ENCODE data around the gene MMRN2.

DNA sequence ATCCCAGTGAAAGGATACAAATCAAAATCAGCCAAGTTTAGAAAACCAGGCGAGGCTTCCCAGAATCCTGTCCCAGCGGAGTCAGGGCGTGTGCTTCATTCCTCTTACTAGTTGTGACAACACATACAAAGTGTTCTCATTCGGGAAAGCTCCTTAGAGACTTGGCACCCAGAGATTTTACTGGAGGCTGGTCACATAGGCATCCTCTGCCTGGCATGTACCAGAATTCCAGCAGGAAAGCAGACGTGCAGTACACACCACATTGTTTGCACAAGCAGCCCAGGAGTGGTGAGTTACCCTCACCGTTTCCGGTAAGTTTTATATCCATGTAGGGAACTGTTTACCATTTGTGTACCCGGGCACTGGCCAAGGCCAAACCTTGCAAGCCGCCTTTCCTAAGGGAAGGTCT lies 34.9 kb downstream of the MMRN2 start:
- TF ChIP-seq POLR2A (IDR thresholded peaks at IDR 0.05) = no peak
- TF ChIP-seq, protein P1, sequence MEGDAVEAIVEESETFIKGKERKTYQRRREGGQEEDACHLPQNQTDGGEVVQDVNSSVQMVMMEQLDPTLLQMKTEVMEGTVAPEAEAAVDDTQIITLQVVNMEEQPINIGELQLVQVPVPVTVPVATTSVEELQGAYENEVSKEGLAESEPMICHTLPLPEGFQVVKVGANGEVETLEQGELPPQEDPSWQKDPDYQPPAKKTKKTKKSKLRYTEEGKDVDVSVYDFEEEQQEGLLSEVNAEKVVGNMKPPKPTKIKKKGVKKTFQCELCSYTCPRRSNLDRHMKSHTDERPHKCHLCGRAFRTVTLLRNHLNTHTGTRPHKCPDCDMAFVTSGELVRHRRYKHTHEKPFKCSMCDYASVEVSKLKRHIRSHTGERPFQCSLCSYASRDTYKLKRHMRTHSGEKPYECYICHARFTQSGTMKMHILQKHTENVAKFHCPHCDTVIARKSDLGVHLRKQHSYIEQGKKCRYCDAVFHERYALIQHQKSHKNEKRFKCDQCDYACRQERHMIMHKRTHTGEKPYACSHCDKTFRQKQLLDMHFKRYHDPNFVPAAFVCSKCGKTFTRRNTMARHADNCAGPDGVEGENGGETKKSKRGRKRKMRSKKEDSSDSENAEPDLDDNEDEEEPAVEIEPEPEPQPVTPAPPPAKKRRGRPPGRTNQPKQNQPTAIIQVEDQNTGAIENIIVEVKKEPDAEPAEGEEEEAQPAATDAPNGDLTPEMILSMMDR (IDR thresholded peaks at IDR 0.05) = no peak
- no peak for TF ChIP-seq POLR2AphosphoS5 (IDR thresholded peaks at IDR 0.05)

Measured in breast epithelium (tissue), 3 donors.